DND-41 (cell line): ENCODE data around the gene AMPD2.

ENCODE experiments used
- ATAC-seq: fragments of 200-7000 bp; cut with Tn5 transposase; 3 replicates; pipeline ENCODE4 v1.9.1; 2021; ENCODE audit warnings: low read depth; ENCODE audit not compliant: insufficient read depth
- DNase-seq: peaks from one replicate; pipeline ENCODE4 v3.0.0-alpha.2; 2020
- H2AFZ ChIP-seq: 2 replicates; pipeline ENCODE4 v1.6.0; 2012; ENCODE audit warnings: low read depth, low read length
- H3K27ac ChIP-seq: 2 replicates; pipeline ENCODE4 v1.5.1; 2012; ENCODE audit warnings: low read length, inconsistent platforms
- H3K27me3 ChIP-seq: fragments of 200-600 bp; sonication (generic); 2 replicates; pipeline ENCODE4 v1.6.0; 2012; ENCODE audit warnings: low read length, mild to moderate bottlenecking, inconsistent platforms; ENCODE audit not compliant: insufficient read depth, poor library complexity
- H3K36me3 ChIP-seq: 2 replicates; pipeline ENCODE4 v1.5.1; 2012; ENCODE audit warnings: low read length, inconsistent platforms; ENCODE audit not compliant: insufficient read depth
- H3K4me1 ChIP-seq: 2 replicates; pipeline ENCODE4 v1.5.1; 2012; ENCODE audit warnings: mild to moderate bottlenecking, low read length; ENCODE audit not compliant: insufficient read depth
- H3K4me2 ChIP-seq: 2 replicates; pipeline ENCODE4 v1.6.0; 2012; ENCODE audit warnings: mild to moderate bottlenecking, moderate library complexity, low read length, inconsistent platforms; ENCODE audit not compliant: insufficient read depth
- H3K4me3 ChIP-seq, 2 experiments: fragments of 200-600 bp in 1 of 2; shearing (Covaris generic) in 1 of 2; 2 replicates each; pipeline ENCODE4 v1.5.1; 2012 to 2016; ENCODE audit warnings: inconsistent platforms in 2 of 2, low read length in 2 of 2, mild to moderate bottlenecking in 2 of 2, low read depth in 1 of 2, moderate library complexity in 1 of 2
- H3K79me2 ChIP-seq: 2 replicates; pipeline ENCODE4 v1.6.0; 2012; ENCODE audit warnings: low read length, inconsistent platforms; ENCODE audit not compliant: insufficient read depth
- H3K9ac ChIP-seq: 2 replicates; pipeline ENCODE4 v1.6.0; 2012; ENCODE audit warnings: low read depth, mild to moderate bottlenecking, inconsistent platforms, low read length, moderate library complexity
- H3K9me3 ChIP-seq: 2 replicates; pipeline ENCODE4 v1.5.1; 2012; ENCODE audit warnings: low read length, moderate library complexity, mild to moderate bottlenecking, inconsistent platforms; ENCODE audit not compliant: insufficient read depth, severe bottlenecking
- H4K20me1 ChIP-seq: 2 replicates; pipeline ENCODE4 v1.6.0; 2012; ENCODE audit warnings: low read length; ENCODE audit not compliant: insufficient read depth
- EZH2 ChIP-seq: IDR thresholded peaks from 3 replicates; pipeline ENCODE4 v1.6.1; 2012; ENCODE audit warnings: borderline replicate concordance, low read depth, mild to moderate bottlenecking, moderate library complexity, low read length, inconsistent platforms; ENCODE audit not compliant: severe bottlenecking
- TF ChIP-seq, protein P1 (sequence below): IDR thresholded peaks from 2 replicates; pipeline ENCODE4 v1.5.1; 2012; ENCODE audit warnings: borderline replicate concordance, low read length, moderate library complexity, mild to moderate bottlenecking; ENCODE audit not compliant: poor library complexity, severe bottlenecking; ENCODE audit errors: extremely low read depth

The AMPD2 gene

DNA sequence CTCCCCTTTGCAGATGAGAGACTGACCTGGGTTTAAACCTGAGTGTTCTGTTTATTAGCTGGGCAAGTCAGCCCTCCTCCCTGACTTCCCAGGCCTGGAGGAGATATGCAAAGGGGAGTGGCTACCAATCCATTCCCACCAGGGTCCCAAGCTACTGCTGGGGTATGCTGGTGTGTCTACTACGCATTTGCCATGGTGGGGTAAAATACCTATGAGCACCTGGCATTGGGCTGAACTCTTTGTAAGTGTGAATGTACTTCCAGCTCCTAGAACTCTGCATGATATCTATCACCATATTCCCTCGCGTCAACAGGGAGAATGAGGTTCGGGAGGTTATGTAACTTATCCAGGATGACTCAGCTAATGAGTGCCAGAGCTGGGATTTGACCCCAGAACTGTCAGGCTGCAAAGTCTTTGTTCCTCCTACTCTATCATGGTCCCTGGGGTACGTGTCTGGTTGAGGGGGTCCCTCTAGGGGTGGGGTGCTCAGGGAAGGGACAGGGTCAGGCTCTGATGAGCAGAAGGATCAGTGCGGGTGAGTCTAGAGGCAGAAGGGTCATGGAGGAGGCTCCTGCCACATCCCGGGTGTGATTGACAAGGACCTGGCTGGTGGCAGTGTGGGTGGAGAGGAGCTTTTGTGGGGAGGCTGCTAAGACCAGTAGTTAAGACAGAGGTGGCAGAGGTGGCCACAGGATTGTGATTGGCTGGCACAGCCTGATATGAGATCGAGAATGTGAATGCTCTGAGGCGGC is 16.7 kb downstream of the AMPD2 start:
- TF ChIP-seq EZH2: no peak
- TF ChIP-seq, protein P1, sequence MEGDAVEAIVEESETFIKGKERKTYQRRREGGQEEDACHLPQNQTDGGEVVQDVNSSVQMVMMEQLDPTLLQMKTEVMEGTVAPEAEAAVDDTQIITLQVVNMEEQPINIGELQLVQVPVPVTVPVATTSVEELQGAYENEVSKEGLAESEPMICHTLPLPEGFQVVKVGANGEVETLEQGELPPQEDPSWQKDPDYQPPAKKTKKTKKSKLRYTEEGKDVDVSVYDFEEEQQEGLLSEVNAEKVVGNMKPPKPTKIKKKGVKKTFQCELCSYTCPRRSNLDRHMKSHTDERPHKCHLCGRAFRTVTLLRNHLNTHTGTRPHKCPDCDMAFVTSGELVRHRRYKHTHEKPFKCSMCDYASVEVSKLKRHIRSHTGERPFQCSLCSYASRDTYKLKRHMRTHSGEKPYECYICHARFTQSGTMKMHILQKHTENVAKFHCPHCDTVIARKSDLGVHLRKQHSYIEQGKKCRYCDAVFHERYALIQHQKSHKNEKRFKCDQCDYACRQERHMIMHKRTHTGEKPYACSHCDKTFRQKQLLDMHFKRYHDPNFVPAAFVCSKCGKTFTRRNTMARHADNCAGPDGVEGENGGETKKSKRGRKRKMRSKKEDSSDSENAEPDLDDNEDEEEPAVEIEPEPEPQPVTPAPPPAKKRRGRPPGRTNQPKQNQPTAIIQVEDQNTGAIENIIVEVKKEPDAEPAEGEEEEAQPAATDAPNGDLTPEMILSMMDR: no peak
- H3K4me2 ChIP-seq: no peak overlapping the region
- no peak overlapping the region for H3K27ac ChIP-seq
- no peak for DNase-seq
- no peaks in the 10 kb centered on the region for H4K20me1 ChIP-seq
- no peak overlapping the region for H2AFZ ChIP-seq
- H3K27me3 ChIP-seq: no peaks in the 10 kb centered on the region
- no peaks in the 10 kb centered on the region for H3K79me2 ChIP-seq
- peaks cover 7% of the 10 kb centered on the region for H3K36me3 ChIP-seq
- peaks cover 2% of the 10 kb centered on the region for H3K4me1 ChIP-seq
- no peak for ATAC-seq
- no peaks in the 10 kb centered on the region for H3K9me3 ChIP-seq
- no peak overlapping the region for H3K9ac ChIP-seq
- no peak overlapping the region for H3K4me3 ChIP-seq

DNA sequence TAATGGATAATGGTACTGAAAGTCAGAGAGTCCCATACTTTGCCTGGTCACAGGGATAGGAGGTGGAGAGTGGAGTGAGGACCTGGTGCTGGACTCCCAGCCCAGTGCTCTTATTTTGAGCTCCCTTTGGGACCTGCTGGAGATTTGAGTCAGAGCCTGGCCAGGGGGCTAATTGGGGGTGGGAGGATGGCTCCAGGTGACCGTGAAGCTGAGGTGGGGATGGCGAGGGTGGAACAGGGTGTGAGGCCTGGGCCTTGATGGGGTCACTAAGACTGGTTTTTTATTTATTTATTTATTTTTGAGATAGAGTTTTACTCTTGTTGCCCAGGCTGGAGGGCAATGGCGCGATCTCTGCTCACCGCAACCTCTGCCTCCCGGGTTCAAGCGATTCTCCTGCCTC is 17.8 kb downstream of the AMPD2 start:
- no peaks in the 10 kb centered on the region for H3K36me3 ChIP-seq
- H3K4me2 ChIP-seq: no peak overlapping the region
- TF ChIP-seq, protein P1: no peak
- TF ChIP-seq EZH2: no peak
- DNase-seq (no peak), ATAC-seq (no peak)
- no peaks in the 10 kb centered on the region for H3K27me3 ChIP-seq
- H3K4me3 ChIP-seq: no peak overlapping the region
- H3K27ac ChIP-seq: no peak overlapping the region
- no peaks in the 10 kb centered on the region for H3K9me3 ChIP-seq
- H4K20me1 ChIP-seq: no peaks in the 10 kb centered on the region
- H3K9ac ChIP-seq: no peak overlapping the region
- no peaks in the 10 kb centered on the region for H3K79me2 ChIP-seq
- no peak overlapping the region for H2AFZ ChIP-seq
- H3K4me1 ChIP-seq: peaks cover 2% of the 10 kb centered on the region

DNA sequence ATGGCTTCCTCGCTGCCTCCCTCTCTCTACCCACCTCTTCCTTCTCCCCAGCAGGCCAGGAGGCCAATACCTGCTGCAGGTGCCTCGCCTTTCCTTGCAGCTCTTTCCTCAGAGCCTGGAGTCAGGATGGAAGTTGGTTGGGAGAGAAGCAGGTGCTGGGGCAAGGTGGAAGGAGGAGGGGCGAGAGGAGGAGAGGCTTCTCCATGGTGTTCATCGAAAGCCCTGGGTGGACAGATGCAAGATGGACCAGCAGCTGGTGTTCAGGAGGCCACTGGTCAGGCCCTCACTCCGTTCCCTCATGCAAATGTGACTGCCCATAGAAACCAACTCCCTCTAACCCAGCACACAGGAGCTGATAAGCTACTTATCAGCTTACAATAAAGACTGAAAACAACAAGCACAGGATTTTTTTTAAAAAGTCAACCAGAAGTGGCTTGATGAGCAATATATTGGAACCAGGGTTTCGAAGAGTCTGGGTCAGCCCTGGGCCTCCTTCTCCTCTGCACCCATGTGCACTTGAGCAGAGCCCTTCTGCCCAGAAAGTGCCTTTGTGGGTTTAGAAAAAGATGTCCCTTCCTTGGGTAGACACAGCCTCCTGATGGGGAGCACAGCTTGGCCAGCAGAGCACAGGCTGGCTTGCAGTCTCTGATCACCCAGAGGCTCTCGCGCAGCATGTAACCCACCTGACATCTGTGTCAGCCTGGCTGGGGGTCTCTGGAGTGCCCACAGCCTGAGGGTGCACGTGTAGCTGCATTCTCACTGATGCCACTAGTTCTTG is 19.6 kb downstream of the AMPD2 start:
- DNase-seq: no peak
- no peak overlapping the region for H3K9ac ChIP-seq

More for the DNA sequence above, 19.6 kb downstream of the AMPD2 start:
- Histone ChIP-seq H3K9me3 (no peaks in the 10 kb centered on the region), H3K36me3 (no peaks in the 10 kb centered on the region), H2AFZ (no peak overlapping the region), H3K4me1 (peaks cover 2% of the 10 kb centered on the region), H3K27ac (no peak overlapping the region), H3K27me3 (no peaks in the 10 kb centered on the region), H4K20me1 (no peaks in the 10 kb centered on the region), H3K79me2 (no peaks in the 10 kb centered on the region), H3K4me2 (no peak overlapping the region), H3K4me3 (no peak overlapping the region)
- no peak for ATAC-seq
- no peak for TF ChIP-seq EZH2
- TF ChIP-seq, protein P1: no peak
